OCI-LY1 (cell line): ENCODE measurements around the gene DDX46.
A peak's percentile ranks its signal among the peaks of the same experiment; 100 is the strongest.

Source experiments
- H2AFZ ChIP-seq: fragments of 200-600 bp; sonication (generic), shearing (Covaris generic); 2 replicates; pipeline ENCODE4 v1.6.0; 2014; ENCODE audit warnings: antibody characterized with exemption, mild to moderate bottlenecking, low read length
- H3F3A ChIP-seq: fragments of 200-600 bp; sonication (generic), shearing (Covaris generic); 2 replicates; pipeline ENCODE4 v1.6.0; 2014; ENCODE audit warnings: mild to moderate bottlenecking, antibody characterized with exemption, low read length, moderate library complexity; ENCODE audit not compliant: insufficient read depth
- H3K27ac ChIP-seq: fragments of 200-600 bp; sonication (generic); 2 replicates; pipeline ENCODE4 v1.5.1; 2014; ENCODE audit warnings: low read length, mixed run types, mild to moderate bottlenecking, low read depth; ENCODE audit not compliant: poor library complexity, severe bottlenecking
- H3K27me3 ChIP-seq: fragments of 200-600 bp; sonication (generic); 2 replicates; pipeline ENCODE4 v1.6.0; 2014; ENCODE audit warnings: antibody characterized with exemption, mild to moderate bottlenecking, low read length, moderate library complexity; ENCODE audit not compliant: insufficient read depth
- H3K36me3 ChIP-seq: fragments of 200-600 bp; sonication (generic); 2 replicates; pipeline ENCODE4 v1.6.1; 2014; ENCODE audit warnings: mild to moderate bottlenecking, antibody characterized with exemption, low read length, moderate library complexity, mixed read lengths; ENCODE audit not compliant: insufficient read depth
- H3K4me1 ChIP-seq: fragments of 200-600 bp; sonication (generic); 2 replicates; pipeline ENCODE4 v1.5.1; 2014; ENCODE audit warnings: mild to moderate bottlenecking, low read length, moderate library complexity; ENCODE audit not compliant: insufficient read depth, severe bottlenecking
- H3K4me2 ChIP-seq: fragments of 200-600 bp; sonication (generic), shearing (Covaris generic); 2 replicates; pipeline ENCODE4 v1.6.1; 2014; ENCODE audit warnings: low read length
- H3K4me3 ChIP-seq: fragments of 200-600 bp; sonication (generic); 2 replicates; pipeline ENCODE4 v1.5.1; 2014; ENCODE audit warnings: low read length, low read depth, mild to moderate bottlenecking, mixed read lengths; ENCODE audit not compliant: poor library complexity, severe bottlenecking
- H3K79me2 ChIP-seq: fragments of 200-600 bp; shearing (Covaris generic); 2 replicates; pipeline ENCODE4 v1.6.1; 2016; ENCODE audit warnings: mixed run types, low read length, mixed read lengths; ENCODE audit not compliant: insufficient read depth
- H3K9ac ChIP-seq: fragments of 200-600 bp; sonication (generic), shearing (Covaris generic); 2 replicates; pipeline ENCODE4 v1.6.1; 2014; ENCODE audit warnings: mild to moderate bottlenecking, low read length, mixed read lengths
- H3K9me2 ChIP-seq: fragments of 200-600 bp; sonication (generic), shearing (Covaris generic); 2 replicates; pipeline ENCODE4 v1.6.1; 2014; ENCODE audit warnings: low read depth, mild to moderate bottlenecking, low read length, mixed read lengths
- H3K9me3 ChIP-seq: fragments of 200-600 bp; shearing (Covaris generic); 2 replicates; pipeline ENCODE4 v1.6.1; 2014; ENCODE audit warnings: low read length, mixed read lengths
- H4K20me1 ChIP-seq: fragments of 200-600 bp; sonication (generic), shearing (Covaris generic); 2 replicates; pipeline ENCODE4 v1.6.0; 2016; ENCODE audit warnings: mild to moderate bottlenecking, low read length; ENCODE audit not compliant: insufficient read depth
- EZH2 ChIP-seq: fragments of 200-600 bp; sonication (generic), shearing (Covaris generic); IDR thresholded peaks from 2 replicates; pipeline ENCODE4 v1.8.0; 2017; ENCODE audit warnings: borderline replicate concordance, mixed run types, mild to moderate bottlenecking, antibody characterized with exemption, low read length, moderate library complexity, mixed read lengths
- TF ChIP-seq, protein P1 (sequence below): fragments of 200-600 bp; sonication (generic), shearing (Covaris generic); IDR thresholded peaks from 2 replicates; pipeline ENCODE4 v1.5.1; 2017; ENCODE audit warnings: mild to moderate bottlenecking, antibody characterized with exemption, low read length, moderate library complexity, mixed read lengths

Gene DDX46

DNA sequence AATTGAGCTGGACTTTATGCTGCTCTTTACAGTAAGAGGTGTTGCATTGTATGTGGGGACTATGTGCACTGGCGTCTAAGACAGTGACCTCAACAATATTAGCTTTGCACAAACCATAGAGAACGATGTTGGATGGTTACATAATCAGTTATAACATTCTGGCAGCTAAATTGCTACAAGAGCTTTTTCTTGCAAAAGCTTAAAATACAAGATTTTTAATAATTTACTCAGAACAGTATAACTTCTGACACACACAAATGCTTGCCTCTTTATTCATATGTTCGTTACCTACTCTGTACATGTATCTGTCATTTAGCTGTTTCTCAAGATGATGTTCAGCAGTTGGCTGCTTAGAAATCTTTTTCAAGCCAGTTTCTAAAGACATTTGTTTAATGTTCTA, 98.8 kb downstream of the DDX46 start:
- Histone ChIP-seq H3F3A (no peaks in the 10 kb centered on the region; the same call in 1 of the 2 replicates), H3K79me2 (peaks cover 2% of the 10 kb centered on the region; the same call in 1 of the 2 replicates), H3K27ac (no peak overlapping the region), H3K4me1 (no peaks in the 10 kb centered on the region), H3K27me3 (no peaks in the 10 kb centered on the region), H3K9me2 (no peaks in the 10 kb centered on the region), H2AFZ (no peak overlapping the region), H3K9me3 (no peaks in the 10 kb centered on the region), H3K9ac (no peak overlapping the region), H3K36me3 (peaks cover 62% of the 10 kb centered on the region), H4K20me1 (no peaks in the 10 kb centered on the region), H3K4me3 (no peak overlapping the region), H3K4me2 (no peak overlapping the region)
- no peak for TF ChIP-seq EZH2
- TF ChIP-seq, protein P1, sequence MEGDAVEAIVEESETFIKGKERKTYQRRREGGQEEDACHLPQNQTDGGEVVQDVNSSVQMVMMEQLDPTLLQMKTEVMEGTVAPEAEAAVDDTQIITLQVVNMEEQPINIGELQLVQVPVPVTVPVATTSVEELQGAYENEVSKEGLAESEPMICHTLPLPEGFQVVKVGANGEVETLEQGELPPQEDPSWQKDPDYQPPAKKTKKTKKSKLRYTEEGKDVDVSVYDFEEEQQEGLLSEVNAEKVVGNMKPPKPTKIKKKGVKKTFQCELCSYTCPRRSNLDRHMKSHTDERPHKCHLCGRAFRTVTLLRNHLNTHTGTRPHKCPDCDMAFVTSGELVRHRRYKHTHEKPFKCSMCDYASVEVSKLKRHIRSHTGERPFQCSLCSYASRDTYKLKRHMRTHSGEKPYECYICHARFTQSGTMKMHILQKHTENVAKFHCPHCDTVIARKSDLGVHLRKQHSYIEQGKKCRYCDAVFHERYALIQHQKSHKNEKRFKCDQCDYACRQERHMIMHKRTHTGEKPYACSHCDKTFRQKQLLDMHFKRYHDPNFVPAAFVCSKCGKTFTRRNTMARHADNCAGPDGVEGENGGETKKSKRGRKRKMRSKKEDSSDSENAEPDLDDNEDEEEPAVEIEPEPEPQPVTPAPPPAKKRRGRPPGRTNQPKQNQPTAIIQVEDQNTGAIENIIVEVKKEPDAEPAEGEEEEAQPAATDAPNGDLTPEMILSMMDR: no peak

GRCh38 chr5:134864707-134865106, 106.1 kb downstream of the DDX46 start:
- no peaks in the 10 kb centered on the region for H3K79me2 ChIP-seq
- no peaks in the 10 kb centered on the region for H4K20me1 ChIP-seq
- peaks cover 11% of the 10 kb centered on the region for H3K4me1 ChIP-seq
- no peak overlapping the region for H3K4me3 ChIP-seq
- peak overlapping the region; percentile 55 for H3K27ac ChIP-seq
- no peaks in the 10 kb centered on the region for H3K27me3 ChIP-seq
- no peak overlapping the region for H3K4me2 ChIP-seq
- no peaks in the 10 kb centered on the region for H3K9me3 ChIP-seq
- no peak overlapping the region for H3K9ac ChIP-seq
- no peak overlapping the region for H2AFZ ChIP-seq
- no peaks in the 10 kb centered on the region for H3K9me2 ChIP-seq
- TF ChIP-seq, protein P1: no peak
- no peak for TF ChIP-seq EZH2
- H3K36me3 ChIP-seq: peaks cover 4% of the 10 kb centered on the region
- 0 out of 2 replicates have a peak, but pooled peaks cover 5% of the 10 kb centered on the region for H3F3A ChIP-seq

GRCh38 chr5:134873494-134873893, 114.9 kb downstream of the DDX46 start:
- Histone ChIP-seq H2AFZ (peak overlapping the region; percentile 31; the same call in 1 of the 2 replicates), H3K4me2 (peak overlapping the region; percentile 92), H3K36me3 (no peaks in the 10 kb centered on the region), H3K27me3 (no peaks in the 10 kb centered on the region), H3K4me1 (peaks cover 44% of the 10 kb centered on the region), H3K27ac (peak overlapping the region; percentile 70), H3K4me3 (peak overlapping the region; percentile 78), H3K79me2 (peaks cover 15% of the 10 kb centered on the region; the same call in 1 of the 2 replicates), H3F3A (no peaks in the 10 kb centered on the region), H3K9me2 (no peaks in the 10 kb centered on the region), H3K9ac (peak overlapping the region; percentile 87), H4K20me1 (no peaks in the 10 kb centered on the region), H3K9me3 (no peaks in the 10 kb centered on the region)
- TF ChIP-seq EZH2: no peak
